ENCODE results near the gene ZNF488. TPM values are rescaled to one million over a fixed set of nuclear protein-coding genes. Genes with fewer than 3 reads are reported as not detected.

Gene ZNF488
- total RNA-seq, 2 experiments from 2014 or later = not detected

DNA sequence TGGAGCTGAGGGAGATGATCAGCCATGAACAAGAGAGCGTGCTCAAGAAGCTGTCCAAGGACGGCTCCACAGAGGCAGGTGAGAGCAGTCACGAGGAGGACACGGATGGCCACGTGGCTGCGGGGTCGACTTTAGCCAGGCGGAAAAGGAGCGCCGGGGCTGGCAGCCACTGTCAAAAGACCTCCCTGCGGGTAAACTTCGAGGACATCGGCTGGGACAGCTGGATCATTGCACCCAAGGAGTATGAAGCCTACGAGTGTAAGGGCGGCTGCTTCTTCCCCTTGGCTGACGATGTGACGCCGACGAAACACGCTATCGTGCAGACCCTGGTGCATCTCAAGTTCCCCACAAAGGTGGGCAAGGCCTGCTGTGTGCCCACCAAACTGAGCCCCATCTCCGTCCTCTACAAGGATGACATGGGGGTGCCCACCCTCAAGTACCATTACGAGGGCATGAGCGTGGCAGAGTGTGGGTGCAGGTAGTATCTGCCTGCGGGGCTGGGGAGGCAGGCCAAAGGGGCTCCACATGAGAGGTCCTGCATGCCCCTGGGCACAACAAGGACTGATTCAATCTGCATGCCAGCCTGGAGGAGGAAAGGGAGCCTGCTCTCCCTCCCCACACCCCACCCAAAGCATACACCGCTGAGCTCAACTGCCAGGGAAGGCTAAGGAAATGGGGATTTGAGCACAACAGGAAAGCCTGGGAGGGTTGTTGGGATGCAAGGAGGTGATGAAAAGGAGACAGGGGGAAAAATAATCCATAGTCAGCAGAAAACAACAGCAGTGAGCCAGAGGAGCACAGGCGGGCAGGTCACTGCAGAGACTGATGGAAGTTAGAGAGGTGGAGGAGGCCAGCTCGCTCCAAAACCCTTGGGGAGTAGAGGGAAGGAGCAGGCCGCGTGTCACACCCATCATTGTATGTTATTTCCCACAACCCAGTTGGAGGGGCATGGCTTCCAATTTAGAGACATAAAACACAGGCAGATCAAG lies 58.5 kb downstream of the ZNF488 start:
- Mint-ChIP-seq H3K4me1 (ENCODE audit: low read depth) (no peaks in the 10 kb centered on the region), H3K9me3 (ENCODE audit: insufficient read depth) (no peaks in the 10 kb centered on the region), H3K27me3 (ENCODE audit: low read depth) (peaks cover 5% of the 10 kb centered on the region), H3K36me3 (ENCODE audit: low read depth) (no peaks in the 10 kb centered on the region), H3K4me3 (no peak overlapping the region), H3K27ac (no peak overlapping the region)
- ChIA-PET POLR2A (no interaction called here), CTCF (no interaction called here)
- DNase-seq = no peak
- ATAC-seq = no peak

DNA sequence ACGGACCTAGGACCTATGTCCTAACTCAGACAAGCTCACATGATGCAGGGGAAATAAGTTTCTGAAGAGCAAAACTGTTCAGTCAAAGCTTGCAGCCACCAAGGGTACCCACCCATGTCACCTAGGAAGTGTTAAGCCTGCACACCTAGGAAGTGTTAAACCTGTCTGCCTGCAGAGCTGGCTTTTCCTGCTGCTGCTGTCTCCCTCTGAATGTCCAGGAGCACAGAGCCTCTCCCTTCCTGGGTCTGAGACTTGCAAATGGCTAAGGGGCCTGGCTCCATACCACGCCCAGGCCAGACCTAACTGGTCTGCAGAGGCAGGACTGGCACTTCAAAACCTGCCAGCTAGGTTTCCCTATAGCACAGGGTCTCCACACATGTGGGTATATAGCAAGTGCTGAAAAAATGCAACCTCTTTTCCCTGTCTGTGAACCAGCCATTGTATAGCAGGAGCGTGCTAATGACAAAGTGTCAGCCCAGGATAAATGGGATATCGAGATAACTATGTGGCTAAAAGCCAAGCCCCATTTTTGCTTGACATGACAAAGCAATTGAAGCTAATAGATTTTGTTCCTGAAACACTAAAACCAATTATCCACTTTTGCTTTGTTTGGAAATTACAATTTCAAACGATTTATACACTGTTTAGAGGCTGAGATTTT lies 60.3 kb downstream of the ZNF488 start:
- no peaks in the 10 kb centered on the region for H3K4me1 Mint-ChIP-seq (ENCODE audit: low read depth)
- no peaks in the 10 kb centered on the region for H3K36me3 Mint-ChIP-seq (ENCODE audit: low read depth)
- H3K27ac Mint-ChIP-seq = no peak overlapping the region
- ATAC-seq = no peak
- no peak for DNase-seq
- ChIA-PET CTCF (interaction anchor here (0.7 to 1.8 kb wide), 4 partner anchors 12 to 299 kb away, joined by 4 to 8 read pairs (median 4); no protein-coding TSS in a partner anchor), POLR2A (no interaction called here)
- H3K27me3 Mint-ChIP-seq (ENCODE audit: low read depth) = peaks cover 6% of the 10 kb centered on the region
- no peaks in the 10 kb centered on the region for H3K9me3 Mint-ChIP-seq (ENCODE audit: insufficient read depth)
- H3K4me3 Mint-ChIP-seq = no peak overlapping the region

DNA sequence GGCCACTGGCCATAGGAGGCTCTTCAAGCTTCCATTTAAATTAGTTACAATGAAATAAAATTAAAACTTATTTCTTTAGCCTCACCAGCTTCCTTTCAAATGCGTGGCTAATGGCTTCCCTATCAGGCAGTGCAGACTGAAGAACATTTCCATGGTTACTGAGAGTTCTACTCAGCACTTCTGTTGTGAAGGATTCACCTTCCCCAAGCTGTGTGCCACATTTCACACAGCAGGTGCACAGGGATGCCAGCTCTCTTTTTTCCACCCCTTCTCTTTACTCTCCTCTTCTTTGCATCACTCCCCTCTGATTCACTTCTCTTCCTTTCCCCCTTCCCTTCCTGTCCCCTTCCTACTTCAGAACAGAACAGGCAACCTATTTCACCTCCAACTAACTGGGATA lies 61.0 kb downstream of the ZNF488 start:
- POLR2A ChIA-PET = no interaction called here
- H3K27ac Mint-ChIP-seq = no peak overlapping the region
- H3K4me3 Mint-ChIP-seq = no peak overlapping the region
- CTCF ChIA-PET = interaction anchor here (0.7 to 1.8 kb wide), 4 partner anchors 11 to 299 kb away, joined by 4 to 8 read pairs (median 4); no protein-coding TSS in a partner anchor
- H3K36me3 Mint-ChIP-seq (ENCODE audit: low read depth) = no peaks in the 10 kb centered on the region
- no peaks in the 10 kb centered on the region for H3K4me1 Mint-ChIP-seq (ENCODE audit: low read depth)
- no peak for DNase-seq
- no peak for ATAC-seq
- peaks cover 8% of the 10 kb centered on the region for H3K27me3 Mint-ChIP-seq (ENCODE audit: low read depth)
- H3K9me3 Mint-ChIP-seq (ENCODE audit: insufficient read depth) = no peaks in the 10 kb centered on the region

DNA sequence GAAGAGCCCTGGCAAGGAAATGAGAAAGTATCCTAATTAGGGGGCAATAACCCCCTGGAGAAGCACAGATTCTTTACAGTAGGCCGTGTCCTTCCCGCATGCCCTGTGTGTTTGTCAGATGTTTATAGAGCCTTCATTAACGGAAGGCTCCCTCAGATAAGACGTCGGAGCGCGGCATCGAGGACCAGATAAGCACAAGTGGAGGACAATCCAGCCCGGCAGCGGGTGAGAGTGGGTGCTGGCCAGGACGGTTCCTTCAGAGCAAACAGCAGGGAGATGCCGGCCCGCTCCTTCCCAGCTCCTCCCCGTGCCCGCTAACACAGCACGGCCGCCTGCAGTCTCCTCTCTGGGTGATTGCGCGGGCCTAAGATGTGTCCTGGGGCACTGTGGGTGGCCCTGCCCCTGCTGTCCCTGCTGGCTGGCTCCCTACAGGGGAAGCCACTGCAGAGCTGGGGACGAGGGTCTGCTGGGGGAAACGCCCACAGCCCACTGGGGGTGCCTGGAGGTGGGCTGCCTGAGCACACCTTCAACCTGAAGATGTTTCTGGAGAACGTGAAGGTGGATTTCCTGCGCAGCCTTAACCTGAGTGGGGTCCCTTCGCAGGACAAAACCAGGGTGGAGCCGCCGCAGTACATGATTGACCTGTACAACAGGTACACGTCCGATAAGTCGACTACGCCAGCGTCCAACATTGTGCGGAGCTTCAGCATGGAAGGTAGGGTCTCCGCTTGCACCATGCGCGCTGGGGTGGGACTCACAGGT lies 61.6 kb downstream of the ZNF488 start, which contains the start of gene GDF2:
TSS of gene GDF2 (plus strand) at position 155 of the 762 bp plus-strand sequence. CDS start at position 370, 215 bp downstream.
- ATAC-seq = no peak
- H3K27me3 Mint-ChIP-seq (ENCODE audit: low read depth) = peaks cover 8% of the 10 kb centered on the region
- no peak within 1 kb of the TSS for H3K27ac Mint-ChIP-seq
- no peaks in the 10 kb centered on the region for H3K9me3 Mint-ChIP-seq (ENCODE audit: insufficient read depth)
- ChIA-PET POLR2A (no interaction called here), CTCF (interaction anchor here (1.5 kb wide), 2 partner anchors 11 to 298 kb away, joined by 4 read pairs; no protein-coding TSS in a partner anchor)
- DNase-seq = no peak
- H3K4me1 Mint-ChIP-seq (ENCODE audit: low read depth) = no peaks in the 10 kb centered on the region
- H3K36me3 Mint-ChIP-seq (ENCODE audit: low read depth) = no peaks in the 10 kb centered on the region
- no peak within 1 kb of the TSS for H3K4me3 Mint-ChIP-seq

DNA sequence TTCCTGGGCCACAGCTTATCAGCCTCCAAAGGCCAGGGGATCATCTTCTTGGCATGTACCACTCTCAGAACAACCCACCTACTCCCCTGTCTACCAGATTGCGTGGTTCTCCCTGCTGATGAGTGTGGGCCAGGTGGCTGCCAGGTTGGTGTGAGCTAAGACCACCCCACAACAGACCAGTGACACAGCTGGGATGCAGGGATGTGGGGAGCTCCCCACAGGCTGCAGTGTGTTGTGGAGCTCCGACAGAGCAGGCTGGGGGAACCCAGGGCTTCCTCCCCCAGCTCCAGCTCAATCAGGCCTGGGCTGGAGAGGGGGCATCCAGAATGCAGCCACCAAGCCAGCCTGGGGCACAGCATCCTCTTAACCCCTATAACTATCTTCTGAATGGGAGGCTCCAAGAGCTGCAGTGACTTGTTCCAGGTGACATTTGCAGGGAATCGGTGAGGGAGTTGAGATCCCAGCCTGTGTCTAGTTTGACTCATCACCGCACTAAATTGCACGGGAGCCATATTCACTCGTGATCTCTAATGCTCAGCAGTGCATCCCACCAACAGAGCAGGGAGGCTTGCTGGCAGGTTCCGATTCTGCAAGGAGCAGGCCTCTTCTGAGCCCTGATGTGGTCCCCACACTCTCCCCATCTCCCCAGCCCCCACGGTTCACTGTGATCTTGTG lies 62.4 kb downstream of the ZNF488 start:
- Mint-ChIP-seq H3K9me3 (ENCODE audit: insufficient read depth) (no peaks in the 10 kb centered on the region), H3K4me3 (no peak overlapping the region), H3K27ac (no peak overlapping the region), H3K27me3 (ENCODE audit: low read depth) (peaks cover 8% of the 10 kb centered on the region), H3K36me3 (ENCODE audit: low read depth) (no peaks in the 10 kb centered on the region), H3K4me1 (ENCODE audit: low read depth) (no peaks in the 10 kb centered on the region)
- ChIA-PET POLR2A (no interaction called here), CTCF (no interaction called here)
- no peak for ATAC-seq
- no peak for DNase-seq

DNA sequence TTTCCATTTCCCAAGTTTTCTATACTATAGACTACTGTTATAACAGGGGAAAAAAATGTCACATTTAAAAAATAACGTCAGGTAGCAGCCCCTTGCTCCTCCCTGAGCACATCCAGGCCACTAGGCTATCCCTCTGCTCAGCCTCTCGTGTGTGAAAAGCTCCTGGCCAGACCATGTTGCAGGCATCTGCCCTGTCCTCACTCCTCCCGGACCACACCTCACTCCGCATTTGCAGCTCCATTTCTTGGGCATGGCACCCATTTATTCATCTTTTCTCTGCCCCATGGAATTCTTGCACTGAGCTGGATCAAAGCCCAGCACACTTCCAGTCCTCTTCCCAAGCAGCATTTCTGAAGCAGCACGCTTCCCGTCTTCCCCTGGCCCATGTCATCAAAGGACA lies 63.3 kb downstream of the ZNF488 start:
- POLR2A ChIA-PET = no interaction called here
- no peak for ATAC-seq
- H3K4me3 Mint-ChIP-seq = no peak overlapping the region
- H3K9me3 Mint-ChIP-seq (ENCODE audit: insufficient read depth) = no peaks in the 10 kb centered on the region
- no peaks in the 10 kb centered on the region for H3K4me1 Mint-ChIP-seq (ENCODE audit: low read depth)
- CTCF ChIA-PET = no interaction called here
- H3K27me3 Mint-ChIP-seq (ENCODE audit: low read depth) = peaks cover 8% of the 10 kb centered on the region
- no peak for DNase-seq
- H3K36me3 Mint-ChIP-seq (ENCODE audit: low read depth) = no peaks in the 10 kb centered on the region
- H3K27ac Mint-ChIP-seq = no peak overlapping the region

DNA sequence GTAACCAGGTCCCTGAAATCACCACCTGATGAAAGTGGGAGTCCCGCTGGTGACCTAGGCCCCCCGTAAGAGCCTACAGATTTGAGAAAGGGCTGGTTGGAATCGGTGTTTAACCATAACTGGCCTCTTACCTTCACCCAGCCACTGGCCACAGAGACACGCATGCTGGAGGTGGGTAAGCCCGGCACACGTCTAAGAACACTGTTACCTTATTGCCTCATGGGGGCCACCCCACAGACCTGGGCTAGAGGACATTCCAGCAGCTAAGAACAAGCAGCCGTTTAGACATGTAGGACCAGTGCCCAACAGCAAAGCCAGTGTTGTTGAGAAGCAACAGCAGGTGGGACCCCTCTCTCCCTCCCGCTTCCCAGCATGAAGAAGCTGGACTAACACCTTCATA lies 64.3 kb downstream of the ZNF488 start:
- no peak for DNase-seq
- Mint-ChIP-seq H3K36me3 (ENCODE audit: low read depth) (no peaks in the 10 kb centered on the region), H3K4me1 (ENCODE audit: low read depth) (no peaks in the 10 kb centered on the region), H3K4me3 (no peak overlapping the region), H3K9me3 (ENCODE audit: insufficient read depth) (no peaks in the 10 kb centered on the region), H3K27me3 (ENCODE audit: low read depth) (peaks cover 8% of the 10 kb centered on the region), H3K27ac (no peak overlapping the region)
- no peak for ATAC-seq
- CTCF ChIA-PET = interaction anchor here (1.1 kb wide), 2 partner anchors 8 to 141 kb away, joined by 3 to 4 read pairs; no protein-coding TSS in a partner anchor
- POLR2A ChIA-PET = no interaction called here

DNA sequence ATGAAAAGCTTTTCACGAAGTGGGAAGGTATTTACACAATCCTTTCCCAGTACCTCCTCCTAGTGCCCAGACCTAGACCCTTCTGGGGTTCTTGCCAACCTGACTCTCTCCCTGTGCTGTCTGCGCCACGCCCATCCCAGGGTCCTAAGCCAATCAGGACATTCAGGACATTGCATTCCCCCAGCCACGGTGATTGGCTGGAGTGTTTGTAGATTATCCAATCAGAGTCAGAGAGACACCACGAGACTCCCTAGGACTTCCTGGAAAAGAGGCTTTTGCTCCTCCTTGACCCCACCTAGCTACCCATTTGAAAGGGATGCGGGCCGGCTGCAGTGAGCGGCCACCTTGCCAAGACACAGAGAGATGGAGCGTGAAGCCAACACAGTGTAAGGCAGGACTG lies 65.4 kb downstream of the ZNF488 start:
- H3K27me3 Mint-ChIP-seq (ENCODE audit: low read depth) = peaks cover 8% of the 10 kb centered on the region
- ATAC-seq (no peak), DNase-seq (no peak)
- H3K4me3 Mint-ChIP-seq = no peak overlapping the region
- no peaks in the 10 kb centered on the region for H3K36me3 Mint-ChIP-seq (ENCODE audit: low read depth)
- ChIA-PET POLR2A (no interaction called here), CTCF (interaction anchor here (0.7 kb wide), 1 partner anchor 271 kb away, joined by 3 read pairs; no protein-coding TSS in a partner anchor)
- no peaks in the 10 kb centered on the region for H3K9me3 Mint-ChIP-seq (ENCODE audit: insufficient read depth)
- H3K27ac Mint-ChIP-seq = no peak overlapping the region
- H3K4me1 Mint-ChIP-seq (ENCODE audit: low read depth) = no peaks in the 10 kb centered on the region

DNA sequence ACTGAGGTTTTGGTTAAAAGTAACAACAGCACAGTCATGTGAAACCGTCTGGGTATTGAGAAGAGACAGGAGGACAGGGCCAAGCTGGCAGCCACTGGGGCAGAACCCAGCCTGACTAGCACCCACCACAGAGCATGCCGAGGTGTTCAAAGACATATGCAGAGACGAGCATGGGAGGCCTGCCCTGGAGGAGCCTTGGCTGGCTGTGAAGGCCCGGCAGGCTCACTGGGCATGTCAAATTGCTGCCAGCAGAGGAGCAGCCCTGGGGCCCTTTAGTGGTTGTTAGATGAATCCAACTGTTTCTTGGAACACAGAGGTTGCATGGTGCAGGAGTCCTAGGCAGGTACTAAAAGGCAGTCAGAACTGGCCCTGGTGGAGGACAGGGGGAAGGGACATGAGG lies 66.8 kb downstream of the ZNF488 start:
- Mint-ChIP-seq H3K27ac (no peak overlapping the region), H3K4me3 (no peak overlapping the region), H3K9me3 (ENCODE audit: insufficient read depth) (no peaks in the 10 kb centered on the region), H3K36me3 (ENCODE audit: low read depth) (no peaks in the 10 kb centered on the region), H3K27me3 (ENCODE audit: low read depth) (peaks cover 8% of the 10 kb centered on the region), H3K4me1 (ENCODE audit: low read depth) (peaks cover under 1% of the 10 kb centered on the region)
- POLR2A ChIA-PET = no interaction called here
- ATAC-seq (no peak), DNase-seq (no peak)
- CTCF ChIA-PET = no interaction called here

DNA sequence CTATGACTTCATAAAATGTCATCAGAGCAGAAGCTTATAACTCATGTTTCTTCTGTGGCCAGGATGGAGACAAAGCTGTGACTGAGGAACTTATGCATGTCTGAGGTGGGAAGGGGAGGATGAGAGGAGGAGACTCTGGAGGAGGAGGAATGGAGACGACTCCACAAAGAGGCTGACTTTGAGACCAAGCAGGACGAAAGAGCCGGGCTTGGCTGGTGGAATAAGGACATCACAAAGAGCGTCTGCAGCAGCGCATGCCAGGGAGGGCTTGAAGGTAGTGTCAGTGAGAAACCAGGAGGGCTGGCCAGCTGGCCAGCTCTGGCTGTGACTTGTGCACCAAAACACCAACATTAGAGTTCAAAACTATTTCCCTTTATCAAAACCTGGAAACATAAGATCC lies 68.0 kb downstream of the ZNF488 start:
- no peak for ATAC-seq
- CTCF ChIA-PET = interaction anchor here (1.2 to 9.4 kb wide), 3 partner anchors 269 to 292 kb away, joined by 3 to 238 read pairs (median 8); no protein-coding TSS in a partner anchor
- H3K27me3 Mint-ChIP-seq (ENCODE audit: low read depth) = peaks cover 6% of the 10 kb centered on the region
- H3K9me3 Mint-ChIP-seq (ENCODE audit: insufficient read depth) = no peaks in the 10 kb centered on the region
- no peak overlapping the region for H3K27ac Mint-ChIP-seq
- no peaks in the 10 kb centered on the region for H3K36me3 Mint-ChIP-seq (ENCODE audit: low read depth)
- DNase-seq = no peak
- H3K4me1 Mint-ChIP-seq (ENCODE audit: low read depth) = peaks cover 12% of the 10 kb centered on the region
- no peak overlapping the region for H3K4me3 Mint-ChIP-seq
- POLR2A ChIA-PET = no interaction called here

Data from activated CD8-positive, alpha-beta T cell treated with anti-CD3 and anti-CD28 coated beads, Interleukin-2, amount 10 ng/mL, durations not matched to agents 7 days and 5 days (primary cell).